Retina (tissue), 1 donor: ENCODE measurements around the gene RNFT2.

Source experiments
- DNase-seq: peaks from one replicate; pipeline ENCODE4 v3.0.0-alpha.2; 2016

Gene RNFT2, protein sequence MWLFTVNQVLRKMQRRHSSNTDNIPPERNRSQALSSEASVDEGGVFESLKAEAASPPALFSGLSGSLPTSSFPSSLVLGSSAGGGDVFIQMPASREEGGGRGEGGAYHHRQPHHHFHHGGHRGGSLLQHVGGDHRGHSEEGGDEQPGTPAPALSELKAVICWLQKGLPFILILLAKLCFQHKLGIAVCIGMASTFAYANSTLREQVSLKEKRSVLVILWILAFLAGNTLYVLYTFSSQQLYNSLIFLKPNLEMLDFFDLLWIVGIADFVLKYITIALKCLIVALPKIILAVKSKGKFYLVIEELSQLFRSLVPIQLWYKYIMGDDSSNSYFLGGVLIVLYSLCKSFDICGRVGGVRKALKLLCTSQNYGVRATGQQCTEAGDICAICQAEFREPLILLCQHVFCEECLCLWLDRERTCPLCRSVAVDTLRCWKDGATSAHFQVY

DNA sequence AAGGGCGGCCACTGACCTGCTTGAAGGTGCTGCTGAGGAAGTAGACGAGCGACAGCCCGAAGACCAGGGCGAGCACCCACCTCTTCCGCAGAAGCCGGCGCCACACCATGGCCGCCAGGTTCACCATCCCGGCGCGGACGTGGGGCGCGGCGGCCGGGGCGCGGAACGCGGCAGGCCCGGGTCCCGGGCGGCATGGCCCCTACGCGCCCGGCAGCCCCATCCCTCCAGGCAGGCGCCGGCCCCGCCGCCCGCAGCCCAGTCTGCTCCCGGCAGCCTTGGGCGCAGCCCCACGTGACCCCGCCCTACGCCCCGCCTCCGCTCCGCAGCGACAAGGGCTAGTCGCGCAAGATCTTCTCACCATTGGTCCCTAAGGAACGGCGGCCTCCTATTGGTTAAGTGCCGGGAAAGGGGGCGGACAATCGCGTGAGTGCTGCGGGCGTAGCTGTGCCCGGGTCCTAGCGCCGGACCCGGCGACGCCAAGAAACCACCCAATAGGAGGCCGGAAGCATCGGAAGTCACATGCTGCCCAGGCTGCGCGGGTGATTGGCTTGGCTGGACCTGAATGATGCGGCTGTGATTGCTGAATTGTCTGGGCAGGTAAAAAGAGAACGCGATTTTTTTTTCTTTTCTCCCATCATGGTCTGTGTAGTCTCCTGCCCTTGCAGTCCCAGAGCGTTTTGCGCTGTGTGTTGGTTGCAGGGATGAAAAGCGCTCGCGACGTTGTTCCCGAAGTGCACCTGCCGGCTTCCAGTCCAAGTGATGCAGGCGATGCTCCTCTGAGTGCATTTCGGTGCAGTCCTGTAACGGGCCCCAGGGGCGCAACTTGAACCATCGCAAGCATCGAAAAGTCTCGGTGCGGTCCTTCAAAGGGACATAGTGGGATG is at the start of gene RNFT2, which contains the start of gene SPRING1:
TSS of gene RNFT2 (plus strand) at position 542 of the 884 bp plus-strand sequence. CDS start 2,183 bp downstream, outside the sequence.
TSS of gene SPRING1 (minus strand) at position 296 of the 884 bp plus-strand sequence. CDS start at position 127, 169 bp downstream.
- peak; percentile 97 for DNase-seq

DNA sequence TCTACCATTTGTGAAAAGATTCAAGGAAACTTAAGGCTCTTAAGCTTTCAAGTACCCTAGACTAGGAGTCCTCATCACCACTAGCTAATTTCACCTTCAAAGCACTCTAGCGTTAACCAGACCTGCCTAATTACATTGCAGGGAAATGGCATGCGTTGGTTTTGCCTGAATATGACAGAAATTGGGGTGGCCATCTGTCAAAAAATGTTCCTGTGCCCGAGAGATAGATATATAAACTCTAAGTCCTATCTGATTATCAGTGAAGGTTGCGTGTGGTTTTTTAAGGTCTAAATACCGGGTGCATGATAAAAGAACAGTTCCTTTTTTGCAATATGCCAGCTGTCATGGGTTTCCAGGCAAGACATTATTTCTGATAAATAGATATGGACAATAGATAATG is 48.6 kb upstream of the RNFT2 start:
- DNase-seq, result no peak

DNA sequence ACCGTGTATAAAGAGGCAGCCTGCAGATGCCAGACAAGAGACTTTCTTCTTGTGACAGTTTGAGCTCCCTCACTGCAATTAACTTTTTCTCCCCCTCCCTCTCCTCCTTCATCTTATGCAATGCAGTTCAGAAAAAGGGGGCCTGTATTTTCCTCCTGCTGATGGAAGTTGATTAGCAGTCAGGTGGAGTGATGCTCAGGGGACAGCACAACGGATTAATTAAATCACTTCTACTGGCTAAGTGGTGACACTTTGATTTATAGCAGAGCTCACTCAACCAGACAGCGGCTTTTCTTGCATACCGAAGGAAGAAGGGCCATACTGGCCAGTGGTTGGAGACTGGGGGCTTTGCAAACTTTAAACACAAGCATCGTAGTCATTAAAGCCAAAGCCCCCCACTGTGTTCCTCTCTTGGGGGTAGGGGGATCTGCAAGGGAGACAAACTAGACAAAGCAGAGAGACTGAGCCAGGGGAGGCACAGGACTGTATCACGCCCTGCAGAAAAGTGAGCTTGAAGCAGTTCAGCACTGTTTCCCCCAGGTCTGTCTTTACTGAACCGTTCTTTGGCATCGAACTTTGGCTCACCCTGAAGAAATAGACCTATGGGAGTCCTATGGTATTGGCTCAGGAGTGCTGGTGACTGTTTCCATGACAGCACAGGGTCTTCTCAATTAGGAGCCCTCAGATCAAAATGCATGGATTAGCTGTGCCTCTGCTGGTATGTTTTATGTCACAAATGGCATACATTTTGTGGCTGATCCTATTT is 48.0 kb upstream of the RNFT2 start:
- peak; percentile 82 for DNase-seq

DNA sequence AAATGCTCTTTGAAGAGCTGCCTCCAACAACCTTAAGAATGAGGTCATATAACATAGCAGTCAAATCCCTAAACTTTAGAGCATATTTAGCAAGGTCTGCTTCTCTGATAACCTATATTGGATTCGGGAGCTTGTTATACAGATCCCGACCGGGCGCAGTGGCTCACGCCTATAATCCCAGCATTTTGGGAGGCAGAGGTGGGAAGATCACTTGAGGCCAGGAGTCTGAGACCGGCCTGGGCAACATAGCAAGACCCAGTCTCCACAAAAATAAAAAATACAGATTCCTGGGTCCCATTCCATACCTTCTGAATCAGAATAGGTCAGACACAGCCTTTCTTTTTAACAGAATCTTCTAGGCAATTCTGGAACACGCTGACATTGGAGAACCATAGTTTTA is 46.9 kb upstream of the RNFT2 start:
- no peak for DNase-seq

DNA sequence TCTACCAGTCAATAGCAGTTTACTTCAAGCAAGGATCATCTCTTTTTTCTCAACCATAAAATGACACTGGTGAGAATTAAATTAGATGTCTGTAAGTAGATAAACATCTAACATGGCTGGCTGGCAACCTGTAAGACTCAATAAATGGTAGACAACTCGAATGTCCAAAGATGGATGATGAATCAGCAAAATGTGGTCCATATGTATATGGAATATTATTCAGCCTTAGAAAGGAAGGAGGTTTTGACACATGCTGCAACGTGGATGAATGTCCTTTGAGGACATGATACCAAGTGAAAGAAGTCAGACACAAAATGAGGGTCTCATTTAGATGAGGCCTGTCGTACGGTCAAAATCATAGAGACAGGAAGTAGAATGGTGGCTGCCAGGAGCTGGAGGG is 46.5 kb upstream of the RNFT2 start:
- no peak for DNase-seq

DNA sequence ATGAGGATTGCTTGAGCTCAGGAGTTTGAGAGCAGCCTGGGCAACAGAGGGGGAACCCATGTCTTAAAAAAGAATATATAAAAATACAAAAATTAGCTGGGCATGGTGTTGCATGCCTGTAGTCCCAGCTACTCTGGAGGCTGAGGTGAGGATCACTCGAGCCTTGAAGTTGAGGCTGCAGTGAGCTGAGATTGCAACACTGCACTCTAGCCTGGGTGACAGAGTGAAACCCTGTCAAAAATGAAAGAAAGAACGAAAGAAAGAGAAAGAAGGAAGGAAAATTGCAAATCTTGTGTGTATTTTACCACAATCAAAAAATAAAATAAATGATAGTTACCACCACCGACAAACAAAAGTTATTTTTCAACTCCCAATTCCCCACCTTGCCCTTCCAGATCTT is 45.5 kb upstream of the RNFT2 start:
- no peak for DNase-seq

DNA sequence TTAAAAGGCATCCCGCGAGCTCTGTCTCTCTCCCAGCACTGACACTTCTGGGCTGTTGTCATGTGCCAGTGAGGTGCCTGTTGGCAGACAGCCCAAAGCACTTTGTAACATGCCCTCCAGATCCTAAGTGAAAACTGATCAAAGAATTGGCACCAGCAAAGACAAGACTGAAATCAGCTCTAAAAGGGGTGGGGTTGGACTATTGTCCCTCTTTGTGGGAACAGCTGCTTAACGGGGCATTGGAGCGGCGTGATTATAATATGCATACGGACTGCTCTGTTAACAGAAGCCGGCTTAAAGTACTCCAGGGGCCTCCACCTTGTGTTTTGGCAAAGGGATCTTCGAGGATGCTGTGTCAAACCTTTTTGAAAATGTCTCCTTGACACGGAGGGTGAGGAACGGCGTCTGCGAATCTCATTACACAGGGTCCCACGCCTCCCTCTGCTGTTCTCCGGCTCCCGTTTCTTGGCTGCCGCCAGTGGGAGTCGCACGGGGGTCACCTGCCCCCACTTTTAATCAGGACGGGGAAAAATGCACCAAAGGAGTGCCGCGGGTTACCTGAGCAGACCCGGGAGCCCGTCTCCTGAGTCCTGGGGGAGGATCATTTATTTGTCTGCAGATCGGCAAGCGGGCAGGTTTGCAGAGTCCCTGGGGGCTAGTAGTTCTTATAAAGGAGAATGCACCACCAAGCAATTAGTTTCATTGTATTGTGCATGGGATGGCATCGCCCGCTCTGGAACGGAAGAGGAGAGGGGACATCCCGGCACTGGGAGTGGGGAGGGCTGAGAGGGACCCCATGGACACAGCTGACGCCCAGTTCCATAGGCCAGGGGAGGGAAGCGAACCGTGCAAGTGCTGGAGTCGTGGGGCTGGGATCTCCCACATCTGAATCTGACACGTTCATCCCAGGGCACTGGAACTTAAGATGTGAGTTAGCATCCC is 44.6 kb upstream of the RNFT2 start:
- peak; percentile 71 for DNase-seq

DNA sequence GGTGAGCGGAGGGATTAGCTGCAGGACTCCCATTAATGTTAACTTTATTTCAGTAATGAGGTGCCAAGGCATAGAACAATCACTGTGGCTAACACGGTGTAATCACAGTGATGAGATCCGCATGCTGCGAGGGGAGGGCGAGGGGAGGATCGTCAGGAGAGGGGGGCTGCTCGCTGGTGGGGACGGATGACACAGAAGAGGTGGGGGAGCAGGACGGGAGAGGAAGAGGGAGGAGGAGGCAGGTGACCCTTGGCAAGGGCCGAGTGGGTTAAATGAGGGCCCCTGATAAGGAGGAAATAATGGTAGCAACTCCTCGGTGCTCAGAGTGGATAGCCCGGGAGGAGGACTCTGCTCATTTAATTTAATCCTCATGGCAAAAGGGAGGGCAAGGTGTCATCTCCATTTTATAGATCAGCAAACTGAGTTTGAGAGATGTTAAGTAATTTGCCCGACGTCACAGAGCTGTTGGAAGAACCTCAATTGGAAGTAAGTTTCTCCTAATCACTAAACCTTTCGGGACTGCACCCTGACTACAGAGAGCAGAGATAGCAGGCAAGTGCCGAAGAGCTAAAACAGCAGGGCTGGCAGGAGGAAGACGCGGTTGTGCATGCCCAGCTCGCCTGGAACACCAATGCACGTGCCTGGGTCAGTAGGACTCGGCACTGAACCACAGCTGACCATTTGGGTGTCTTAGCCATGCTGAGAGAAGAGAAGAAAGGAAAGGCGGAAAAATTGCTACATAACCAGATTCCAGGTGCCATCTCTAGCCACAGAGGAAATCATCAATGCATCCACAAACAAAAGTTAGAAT is 43.3 kb upstream of the RNFT2 start:
- DNase-seq, result no peak

DNA sequence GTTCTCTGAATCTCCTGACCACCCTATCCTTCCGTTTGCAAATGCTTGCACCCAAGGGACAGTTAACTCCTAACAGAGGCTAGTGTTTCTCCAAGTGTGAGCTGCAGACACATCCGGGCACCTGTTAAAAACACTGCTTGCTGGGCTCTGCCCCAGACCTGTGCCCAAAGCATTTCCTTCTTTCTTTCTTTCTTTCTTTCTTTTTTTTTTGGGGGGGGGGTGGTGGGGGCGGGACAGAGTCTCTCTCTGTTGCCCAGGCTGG is 42.7 kb upstream of the RNFT2 start:
- DNase-seq, result no peak

DNA sequence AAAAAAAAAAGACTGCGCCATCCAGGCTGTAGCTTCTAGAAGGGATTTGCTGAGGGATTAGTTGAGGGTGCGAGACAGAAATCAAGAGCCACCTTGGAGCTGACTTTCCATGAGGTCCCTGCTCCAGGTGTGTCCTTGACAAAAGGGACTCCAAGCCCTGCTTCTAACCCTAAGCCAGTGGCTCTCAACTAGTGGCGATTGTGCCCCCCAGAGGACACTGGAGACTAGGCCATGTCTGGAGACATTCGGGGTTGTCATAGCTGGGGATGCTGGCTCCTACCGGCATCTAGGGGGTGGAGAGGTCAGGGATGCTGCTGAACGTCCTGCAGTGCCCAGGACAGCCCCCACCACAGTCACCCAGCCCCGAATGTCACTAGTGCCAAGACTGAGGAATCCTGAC is 40.8 kb upstream of the RNFT2 start:
- DNase-seq, result peak; percentile 51

DNA sequence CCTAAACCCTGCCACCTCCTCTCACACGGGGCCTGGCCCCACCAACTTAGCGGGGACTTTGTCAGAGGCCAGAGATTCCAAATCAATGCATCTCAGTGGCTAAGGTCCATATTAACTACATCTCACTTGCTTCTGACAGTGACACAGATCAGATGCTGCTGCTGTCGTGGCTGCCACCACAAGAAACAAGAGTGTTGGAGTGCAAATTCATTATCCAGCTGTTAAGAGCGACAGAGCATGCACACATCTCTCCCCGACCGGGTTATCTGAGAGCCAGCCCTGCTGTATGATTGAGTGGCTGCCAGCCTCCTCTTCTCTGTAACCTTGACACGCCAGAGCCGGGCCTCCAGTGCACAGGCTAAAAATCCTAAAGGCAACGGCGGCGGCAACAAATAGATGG is 40.4 kb upstream of the RNFT2 start:
- peak; percentile 61 for DNase-seq

DNA sequence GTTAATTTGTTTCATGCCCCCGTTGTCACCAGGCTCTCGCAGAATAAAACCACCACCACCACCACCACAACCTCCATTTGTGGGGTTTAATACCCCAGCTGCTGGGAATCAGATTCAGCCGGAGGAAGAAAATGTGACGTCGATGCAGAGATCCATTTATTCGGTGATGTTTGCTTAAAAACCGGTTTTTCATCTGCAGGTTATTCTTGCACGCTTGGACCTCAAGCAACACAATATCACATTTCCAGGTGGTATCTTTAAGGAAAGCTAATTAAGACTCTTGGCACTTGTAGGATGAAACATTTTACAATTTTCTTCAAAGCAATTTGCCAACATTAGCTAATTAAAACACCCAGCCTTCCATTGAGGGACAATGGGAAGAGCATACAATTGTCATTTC is 40.0 kb upstream of the RNFT2 start:
- no peak for DNase-seq

DNA sequence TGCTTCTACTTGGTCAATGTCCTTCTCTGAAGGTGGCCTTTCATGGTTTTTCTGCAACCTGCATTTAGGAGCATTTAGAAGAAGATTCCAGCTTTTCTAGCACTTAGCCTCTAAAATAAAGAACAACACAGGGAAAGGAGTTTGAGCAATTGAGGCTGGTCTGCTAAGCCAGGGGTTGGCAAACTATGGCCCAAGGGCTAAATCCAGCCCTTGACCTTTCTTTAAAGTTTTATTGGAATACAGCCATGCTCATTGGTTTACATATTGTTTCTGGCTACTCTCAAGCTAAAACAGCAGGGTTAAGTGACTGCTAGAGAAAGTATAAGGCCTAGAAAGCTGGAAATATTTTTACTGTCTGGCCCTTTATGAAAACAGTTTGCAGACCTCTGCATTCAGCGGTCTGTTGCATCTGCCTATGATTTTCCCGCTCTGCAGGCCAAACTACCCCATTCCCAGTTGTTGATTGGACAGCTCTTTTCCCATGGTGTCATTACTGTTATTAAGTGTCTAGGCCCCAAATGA is 39.5 kb upstream of the RNFT2 start:
- no peak for DNase-seq

DNA sequence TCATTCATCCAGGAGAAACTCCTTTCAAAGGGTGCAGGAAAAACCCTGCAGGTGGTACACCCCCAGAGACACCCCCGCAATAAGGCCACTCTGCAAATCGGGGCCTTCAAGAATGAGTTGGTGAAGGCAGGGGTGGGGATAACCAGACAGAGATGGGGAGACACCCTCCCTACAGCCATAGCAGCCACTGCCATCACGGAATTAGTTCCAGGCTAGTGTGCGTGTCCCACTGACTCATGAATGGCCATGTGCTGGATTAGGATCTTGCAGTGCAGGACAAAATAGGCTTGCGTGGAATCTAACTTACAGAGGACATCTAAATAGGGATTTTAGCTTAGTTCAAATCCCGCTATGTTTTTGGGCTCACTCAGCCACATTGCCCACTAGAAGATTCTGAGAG is 38.0 kb upstream of the RNFT2 start:
- no peak for DNase-seq

DNA sequence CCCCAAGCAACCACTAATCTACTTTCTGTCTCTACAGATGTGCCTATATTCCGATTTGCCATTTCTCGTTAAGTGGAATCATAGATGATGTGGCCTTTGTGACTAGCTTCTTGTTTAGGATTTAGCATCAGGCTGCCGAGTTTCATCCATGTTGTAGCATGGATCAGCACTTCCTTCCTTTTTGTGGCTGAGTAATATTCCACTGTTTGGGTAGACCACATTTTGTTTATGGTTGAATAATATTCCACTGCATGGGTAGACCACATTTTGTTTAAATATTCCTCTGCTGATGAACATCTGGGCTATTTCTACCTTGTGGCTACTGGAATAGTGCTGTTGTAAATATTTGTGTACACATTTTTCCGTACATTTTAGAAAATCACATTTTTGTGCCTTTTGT is 36.7 kb upstream of the RNFT2 start:
- DNase-seq, result no peak

DNA sequence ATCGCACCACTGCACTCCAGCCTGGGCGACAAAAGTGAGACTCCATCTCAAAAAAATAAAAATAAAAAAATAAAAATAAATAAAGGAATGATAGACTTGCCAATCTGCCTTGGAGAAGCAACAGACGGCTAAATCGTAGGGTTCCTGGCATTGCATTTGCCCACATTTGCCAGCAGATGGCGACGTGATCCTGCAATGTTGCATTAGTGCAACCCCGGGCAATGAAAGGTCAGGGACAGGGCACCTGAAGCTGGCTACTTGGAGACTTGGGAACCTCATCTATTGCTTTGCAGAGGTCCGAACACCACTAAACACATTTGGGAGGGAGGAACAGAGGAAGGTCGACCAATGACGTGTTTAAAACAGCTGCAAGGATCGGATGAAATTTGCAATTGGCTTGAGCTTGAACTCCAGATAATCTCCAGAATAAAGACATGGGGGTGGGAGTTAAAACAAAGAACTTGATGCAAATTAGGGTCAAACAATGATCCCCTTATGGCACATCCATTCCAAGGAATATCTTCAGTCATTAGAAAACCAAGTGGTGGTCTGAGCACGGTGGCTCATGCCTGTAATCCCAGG is 34.8 kb upstream of the RNFT2 start:
- DNase-seq, result peak; percentile 76

DNA sequence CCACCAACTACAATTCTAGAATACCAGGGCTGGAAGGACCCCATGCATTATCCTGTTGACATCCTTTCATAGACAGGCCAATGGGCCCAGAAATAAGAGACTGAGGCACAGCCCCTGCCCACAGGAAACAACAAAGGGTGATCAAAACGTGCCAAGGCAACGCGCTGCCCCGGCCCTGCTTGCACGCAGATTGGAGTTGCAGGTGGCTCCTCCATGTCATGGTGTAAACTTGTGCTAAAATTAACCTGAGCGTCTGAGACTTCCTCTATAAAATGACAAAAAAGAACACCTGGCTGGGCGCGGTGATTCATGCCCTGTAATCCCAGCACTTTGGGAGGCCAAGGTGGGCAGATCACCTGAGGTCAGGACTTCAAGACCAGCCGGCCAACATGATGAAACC is 30.4 kb upstream of the RNFT2 start:
- DNase-seq, result no peak

DNA sequence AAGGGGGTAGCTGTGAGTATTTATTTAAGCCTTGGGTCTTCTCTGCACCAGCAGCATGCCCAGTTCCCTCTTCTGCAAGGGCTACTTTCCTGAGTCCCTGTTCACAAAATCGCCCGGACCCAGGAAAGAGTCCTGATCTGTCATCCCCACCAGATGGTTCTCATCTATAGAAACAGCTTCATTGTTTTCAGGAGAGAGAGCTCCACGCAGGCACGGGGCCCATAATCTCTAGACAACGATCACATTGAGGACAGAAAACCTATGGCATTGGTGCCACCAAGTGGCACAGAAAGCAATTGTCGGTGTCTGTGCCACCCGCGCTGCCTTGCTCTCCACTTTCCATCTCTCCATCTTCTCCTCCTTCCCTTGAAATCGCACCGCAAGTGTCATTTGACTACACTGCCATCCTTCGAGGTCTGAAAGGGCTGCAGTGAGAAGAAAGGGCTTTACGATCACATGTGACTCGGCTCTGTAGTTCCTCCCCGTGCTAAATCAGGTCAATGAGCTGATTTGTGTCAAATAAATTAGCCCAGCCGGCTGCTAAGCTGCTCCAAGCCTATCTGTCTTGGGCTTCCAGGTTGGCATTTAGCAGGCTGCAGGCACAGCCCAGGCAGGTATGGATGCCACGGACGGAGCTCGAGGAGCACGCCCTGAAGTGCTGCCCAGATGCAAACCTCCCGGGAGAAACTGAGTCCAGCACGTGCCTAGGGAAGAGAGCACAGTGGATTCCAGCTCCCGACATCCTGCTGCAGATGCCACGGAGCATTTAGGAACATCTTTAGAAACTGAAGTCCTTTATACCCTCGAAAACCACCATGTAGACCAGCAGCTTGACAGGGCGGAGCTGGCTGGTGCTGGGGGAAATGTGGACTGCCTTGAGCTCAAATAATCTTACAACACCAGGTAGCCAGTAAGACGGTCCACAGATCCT is 29.0 kb upstream of the RNFT2 start:
- peak; percentile 91 for DNase-seq

DNA sequence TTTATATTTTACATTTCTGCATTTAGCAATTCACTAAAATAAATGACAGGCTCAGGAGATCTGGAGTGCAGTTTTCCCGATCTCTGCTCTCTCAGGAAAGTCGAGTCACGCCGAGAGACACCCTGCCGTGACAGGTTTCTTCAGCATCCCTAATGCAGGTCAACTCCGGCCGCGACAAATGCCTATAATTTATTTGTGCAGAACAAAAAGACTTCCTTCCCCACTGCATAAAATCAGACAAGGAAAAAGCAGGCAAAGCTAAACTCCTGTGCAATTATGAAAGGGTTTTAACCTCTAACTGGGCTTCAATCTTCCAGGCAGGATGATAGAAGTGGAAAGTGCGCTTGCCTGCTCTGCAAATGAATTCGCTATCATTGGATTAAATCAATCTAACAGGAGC is 28.3 kb upstream of the RNFT2 start:
- DNase-seq, result no peak
